CD1c-positive myeloid dendritic cell (primary cell): ENCODE measurements around the gene TRIM65.

Experiments
- DNase-seq: peaks from one replicate; pipeline ENCODE4 v3.0.0-alpha.2; 2016; ENCODE audit errors: extremely low spot score

TRIM65 gene

DNA sequence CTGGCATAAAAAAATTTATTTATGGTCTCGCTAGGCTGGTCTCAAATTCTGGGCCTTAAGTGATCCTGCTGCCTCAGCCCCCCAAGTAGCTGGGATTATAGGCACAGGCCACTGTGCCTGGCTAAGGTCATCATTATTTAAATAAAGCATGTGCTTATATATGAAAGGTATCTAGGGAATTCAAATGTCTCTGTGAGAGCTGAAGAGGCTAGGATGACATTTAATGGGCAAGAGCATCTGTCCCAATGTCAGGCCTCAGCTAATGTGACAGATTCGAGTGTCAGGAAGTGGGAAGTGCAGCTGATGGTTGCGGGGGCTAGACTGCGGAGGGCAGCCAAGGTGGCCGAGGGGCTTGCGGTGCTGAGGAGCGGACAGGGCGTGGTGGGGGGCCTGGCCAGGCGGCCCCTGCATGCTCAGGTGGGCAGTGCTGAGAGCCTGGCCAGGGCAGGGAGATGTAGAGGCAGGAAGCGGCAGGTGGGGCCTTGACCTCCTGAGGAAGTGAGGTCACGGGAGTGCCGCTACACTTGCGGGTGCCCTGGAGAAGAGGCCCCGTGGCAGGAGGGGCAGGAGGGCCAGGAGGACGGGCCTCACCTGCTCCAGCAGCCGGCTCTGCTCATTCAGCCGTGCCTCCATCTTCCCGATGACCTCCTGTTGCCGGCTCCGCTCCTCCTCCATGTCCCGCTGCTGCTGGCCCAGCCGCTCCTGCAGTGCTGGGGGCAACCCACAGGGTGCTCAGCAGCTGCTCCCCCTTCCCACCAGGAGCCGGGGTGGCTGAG lies 20.6 kb upstream of the TRIM65 start:
- DNase-seq: no peak

DNA sequence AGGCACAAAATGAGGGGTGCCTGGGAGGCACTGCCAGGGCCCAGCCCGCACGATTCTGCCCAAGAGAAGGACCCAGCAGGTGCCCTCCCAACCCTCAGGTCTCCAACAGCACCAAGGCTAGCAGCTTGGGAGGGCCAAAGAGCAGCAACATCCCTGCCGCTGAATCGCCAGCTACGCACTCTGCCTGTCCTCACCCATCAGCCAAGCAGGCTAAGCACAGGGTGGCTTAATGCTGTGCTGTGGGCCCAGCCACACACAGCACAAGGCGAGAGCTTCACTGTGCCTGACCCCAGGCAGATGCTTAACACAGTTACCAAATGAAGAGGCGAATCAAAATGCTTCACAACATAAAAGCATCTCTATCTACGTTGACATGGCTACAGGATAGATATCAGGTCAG lies 18.5 kb upstream of the TRIM65 start:
- no peak for DNase-seq

DNA sequence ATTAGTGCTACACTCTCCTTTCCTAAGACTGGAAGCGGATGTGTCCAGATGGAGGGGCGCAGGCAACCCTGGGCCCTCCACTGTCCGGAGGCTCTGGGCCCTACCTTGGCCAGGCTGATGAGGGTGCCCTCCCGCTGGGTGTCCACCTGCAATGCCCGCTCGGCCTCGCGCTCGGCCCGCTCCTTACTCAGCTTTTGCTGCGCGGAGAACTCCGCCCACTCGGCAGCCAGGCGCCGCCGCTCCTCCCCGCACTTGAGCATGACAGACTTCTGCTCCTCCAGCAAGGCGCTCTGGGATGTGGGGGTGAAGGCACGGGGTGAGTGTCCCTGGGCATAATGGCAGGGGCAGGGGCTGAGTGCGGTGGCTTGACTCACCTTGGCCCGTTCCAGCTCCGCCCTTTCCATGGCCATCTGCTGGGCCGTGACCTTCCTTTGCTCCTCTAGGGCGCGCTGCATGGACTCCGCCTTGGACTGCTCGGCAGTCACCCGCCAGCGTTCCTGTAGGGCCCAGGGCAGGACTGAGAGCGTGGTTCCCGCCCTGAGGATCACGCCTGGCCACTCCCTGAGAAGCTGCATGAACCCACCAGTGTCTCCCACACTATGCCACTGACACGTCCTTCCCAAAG lies 18.0 kb upstream of the TRIM65 start:
- DNase-seq: no peak

DNA sequence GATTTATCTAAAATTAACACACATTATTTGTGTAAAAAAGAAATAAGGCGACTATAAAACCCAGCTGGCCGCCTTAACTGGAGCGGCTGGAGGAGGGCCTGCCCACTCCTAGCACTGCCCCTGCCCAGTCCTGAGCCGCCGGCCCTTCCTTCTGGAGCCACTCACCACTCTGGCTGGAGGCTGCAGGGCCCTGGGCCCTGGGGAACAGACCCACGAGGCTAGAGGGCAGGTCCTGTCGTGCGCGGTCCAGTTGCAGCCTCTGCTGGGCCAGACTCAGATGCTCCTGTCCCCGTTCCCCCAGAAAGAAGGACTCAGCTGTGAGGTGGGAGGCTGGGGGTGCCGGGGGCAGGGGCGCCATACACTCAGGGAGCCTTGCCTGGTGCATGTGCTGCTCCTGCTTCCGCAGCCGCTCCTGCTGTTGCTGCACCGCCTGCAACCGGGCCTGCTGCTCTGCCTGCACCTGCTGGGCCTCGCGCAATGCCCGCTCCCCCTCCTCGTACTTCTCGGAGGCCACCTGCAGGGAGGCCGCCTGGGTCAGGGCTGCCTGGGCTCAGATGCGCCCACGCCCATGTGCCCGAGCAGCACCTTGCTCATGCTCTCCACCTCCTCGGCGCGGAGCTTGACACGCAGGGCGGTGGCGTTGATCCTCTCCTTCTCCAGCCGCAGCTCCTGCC lies 16.9 kb upstream of the TRIM65 start:
- no peak for DNase-seq

DNA sequence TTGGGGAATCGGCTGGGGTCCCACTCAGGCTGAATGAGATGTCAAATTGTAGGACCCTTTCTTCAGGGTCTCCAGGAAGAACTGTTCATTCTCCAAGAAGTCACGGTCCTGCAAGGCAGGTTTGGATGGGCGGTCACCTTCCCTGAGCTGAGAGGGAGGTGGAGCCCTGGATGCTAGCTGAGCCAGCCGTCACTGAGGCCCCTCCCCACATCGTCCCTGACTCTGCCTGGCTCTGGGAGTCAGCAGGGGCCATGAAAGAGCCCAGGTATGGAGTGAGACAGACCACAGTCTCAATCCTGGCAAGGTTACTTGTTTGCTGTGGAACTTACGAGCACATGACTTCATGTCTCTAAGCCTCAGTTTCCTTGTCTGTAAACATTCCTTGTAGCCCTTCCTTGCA lies 13.9 kb upstream of the TRIM65 start:
- no peak for DNase-seq

DNA sequence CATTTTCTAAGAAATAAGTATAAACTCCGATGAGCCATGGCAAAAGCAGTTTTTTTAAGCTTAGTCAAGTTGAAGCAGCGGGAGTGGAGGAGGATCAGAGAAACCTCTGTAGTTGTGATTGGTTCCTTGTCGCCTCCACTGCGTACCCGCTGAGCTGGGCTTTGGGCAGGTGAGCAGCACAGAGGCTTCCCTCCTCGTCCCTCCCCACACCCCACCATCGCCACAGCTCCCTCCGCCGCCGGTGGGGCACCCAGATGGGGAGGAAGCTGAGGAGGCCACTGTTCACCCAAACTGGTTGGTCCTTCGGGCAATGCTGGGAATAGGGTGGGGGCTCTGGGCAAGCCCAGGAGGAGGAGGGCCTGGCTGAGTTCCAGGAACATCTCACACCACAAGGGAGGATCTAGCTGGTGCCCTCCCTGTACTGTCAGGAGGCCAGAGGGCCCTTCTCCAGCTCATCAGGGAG lies 13.1 kb upstream of the TRIM65 start:
- DNase-seq: no peak

DNA sequence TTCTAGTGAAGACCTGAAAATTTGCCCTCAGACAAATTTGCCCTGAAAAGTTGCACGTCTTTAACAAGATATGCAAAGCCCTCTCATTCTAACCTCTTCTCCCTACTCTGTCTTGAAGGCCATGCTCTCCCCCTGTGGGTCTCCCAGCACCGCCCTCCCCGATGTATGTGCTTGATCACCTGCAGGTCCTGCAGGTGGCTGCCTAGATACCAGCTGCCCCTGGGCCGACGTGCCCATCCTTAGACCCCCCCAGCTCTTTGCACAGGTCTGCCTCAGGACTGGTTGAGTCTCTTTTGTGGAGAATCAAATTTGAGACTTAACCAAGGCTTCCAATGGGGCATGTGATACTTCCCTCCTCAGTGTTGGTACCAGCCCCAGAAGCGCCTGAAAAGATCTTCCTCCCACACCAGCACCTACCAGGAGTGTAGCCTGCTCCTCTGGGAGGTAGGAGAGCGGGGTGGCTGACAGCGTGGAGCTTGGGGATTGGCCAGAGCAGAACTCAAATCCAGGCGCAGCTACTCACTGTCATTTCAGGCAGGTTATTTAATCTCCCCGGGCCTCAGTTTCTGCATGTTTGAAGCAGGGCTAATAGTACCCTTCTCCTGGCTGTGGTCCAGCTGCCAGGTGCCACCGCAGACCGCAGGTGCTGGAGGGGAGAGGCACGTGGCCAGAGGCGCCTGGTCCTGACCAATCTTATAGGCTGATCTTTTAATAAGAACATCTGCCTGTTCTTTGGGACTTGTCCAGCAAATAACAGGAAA lies 12.5 kb upstream of the TRIM65 start:
- DNase-seq: no peak

DNA sequence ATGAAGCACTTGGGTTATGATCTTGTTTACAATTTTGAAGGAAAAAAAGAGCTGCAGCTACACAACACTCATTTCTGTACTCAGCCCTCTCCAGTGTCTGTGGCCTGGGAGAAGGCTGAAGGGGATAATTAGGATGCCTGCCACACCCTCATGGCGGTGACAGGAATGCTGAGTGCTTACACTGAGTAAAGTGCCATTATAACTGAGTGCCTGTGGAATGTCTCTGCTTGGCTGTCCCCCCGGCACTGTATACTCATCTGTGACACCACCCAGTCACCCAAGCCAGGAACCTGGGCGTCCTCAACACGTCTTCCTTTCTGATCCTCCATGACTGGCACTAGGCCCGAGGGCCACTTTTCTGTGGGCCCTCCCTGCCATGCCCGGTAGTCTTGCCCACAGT lies 11.4 kb upstream of the TRIM65 start:
- no peak for DNase-seq

DNA sequence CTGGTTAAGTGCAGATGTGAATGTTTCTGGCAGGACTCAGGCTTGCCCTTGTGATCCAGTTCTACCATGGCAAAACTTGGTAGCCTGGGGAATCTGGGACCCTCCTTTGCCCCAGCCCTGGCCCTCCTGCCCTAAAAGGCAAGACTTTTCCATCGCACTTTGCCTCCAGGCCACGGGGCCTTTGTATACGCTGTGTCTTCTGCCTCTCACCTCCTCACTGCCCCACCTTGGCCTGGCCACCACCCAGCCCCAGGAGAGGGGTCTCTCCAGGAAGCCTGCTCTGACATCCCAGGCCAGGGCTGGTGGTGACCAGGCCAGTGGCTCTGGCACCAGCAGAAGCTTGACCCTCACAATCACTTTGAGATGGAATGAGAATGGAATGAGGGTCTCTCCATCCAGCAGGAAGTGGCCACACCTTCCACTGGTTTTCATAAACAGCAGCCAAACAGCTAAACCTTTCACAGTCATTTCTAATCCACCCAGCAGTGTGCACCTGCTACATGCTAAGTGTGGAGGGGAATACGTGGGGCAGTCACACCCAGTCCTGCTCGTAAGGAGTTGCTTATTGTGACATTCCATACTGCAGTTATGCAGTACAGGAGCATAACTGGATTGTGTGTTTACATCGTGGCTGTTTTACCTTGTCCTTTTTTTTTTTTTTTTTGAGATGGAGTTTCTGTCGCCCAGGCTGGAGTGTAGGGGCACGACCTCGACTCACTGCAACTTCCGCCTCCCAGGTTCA lies 9.6 kb upstream of the TRIM65 start:
- DNase-seq: no peak

DNA sequence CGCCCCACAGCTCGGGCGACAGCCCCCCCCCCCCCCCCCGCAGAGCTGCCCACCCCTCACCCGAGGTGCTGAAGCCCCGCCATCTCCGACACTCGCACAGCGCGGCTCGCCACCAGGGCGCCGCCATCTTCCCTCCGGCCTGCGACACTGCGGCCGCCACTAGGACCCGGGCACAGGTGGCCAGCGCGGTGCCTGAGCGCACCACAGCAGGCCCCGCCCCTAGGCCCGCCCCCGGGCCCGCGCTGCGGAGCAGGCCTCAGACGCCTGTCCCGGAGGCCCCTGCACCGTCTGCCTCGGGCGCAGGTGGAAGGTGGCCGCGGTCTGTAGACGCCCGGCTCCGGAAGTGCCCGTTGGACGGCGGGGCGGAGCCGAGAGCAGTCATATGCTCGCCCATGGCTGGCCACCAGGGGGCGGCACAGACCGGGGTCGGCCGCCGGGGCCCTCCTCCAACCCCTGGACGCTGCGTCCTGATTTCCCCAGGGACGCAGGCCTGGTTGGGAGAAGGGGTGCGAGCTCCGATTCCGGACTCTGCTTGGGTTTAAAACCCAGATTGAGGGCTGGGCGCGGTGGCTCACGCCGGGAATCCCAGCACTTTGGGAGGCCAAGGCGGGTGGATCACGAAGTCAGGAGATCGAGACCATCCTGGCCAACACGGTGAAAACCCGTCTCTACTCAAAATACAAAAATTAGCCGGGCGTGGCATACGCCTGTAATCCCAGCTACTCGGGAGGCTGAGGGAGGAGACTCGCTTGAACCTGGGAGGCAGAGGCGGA lies 8.2 kb upstream of the TRIM65 start, which contains the start of gene MRPL38:
Gene MRPL38 (minus strand): TSS at position 136 of the 773 bp plus-strand sequence. CDS start 9 bp downstream, at position 127.
- peak; percentile 96 for DNase-seq

DNA sequence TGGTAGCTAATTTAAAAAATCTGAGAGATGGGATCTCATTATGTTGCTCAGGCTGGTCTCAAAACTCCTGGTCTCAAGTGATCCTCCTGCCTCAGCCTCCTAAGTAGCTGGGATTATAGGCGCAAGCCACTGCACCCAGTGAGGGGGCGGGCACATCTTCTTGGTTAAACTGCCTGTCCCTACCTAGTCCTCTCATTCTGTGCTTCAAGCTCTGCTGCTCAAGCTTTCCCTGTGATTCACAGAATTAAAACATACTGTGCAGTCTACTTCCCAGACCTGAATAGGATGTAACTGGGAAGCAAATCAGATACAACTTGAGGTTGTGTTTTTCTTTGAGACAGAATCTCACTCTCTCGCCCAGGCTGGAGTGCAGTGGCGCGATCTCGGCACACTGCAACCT lies 5.7 kb upstream of the TRIM65 start:
- DNase-seq: no peak

DNA sequence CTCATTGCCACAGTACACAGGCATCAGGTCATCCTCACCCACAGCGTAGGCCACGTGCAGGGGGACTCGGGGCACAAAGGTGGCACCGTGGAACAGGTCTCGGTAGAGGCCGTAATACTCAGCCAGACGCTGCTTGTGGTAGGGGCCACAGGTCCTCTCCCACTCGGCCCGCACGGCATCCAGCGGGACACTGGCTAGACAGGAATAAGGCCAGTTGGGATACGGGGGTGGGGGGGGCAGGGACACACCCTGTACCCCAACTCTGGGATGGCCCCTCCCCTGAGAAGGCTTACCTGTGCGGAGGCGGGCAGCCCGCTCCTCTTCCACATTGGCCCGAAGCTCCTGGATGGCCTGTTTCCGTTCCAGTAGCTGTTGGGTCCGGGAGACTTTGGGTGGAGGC lies 5.0 kb upstream of the TRIM65 start:
- no peak for DNase-seq

DNA sequence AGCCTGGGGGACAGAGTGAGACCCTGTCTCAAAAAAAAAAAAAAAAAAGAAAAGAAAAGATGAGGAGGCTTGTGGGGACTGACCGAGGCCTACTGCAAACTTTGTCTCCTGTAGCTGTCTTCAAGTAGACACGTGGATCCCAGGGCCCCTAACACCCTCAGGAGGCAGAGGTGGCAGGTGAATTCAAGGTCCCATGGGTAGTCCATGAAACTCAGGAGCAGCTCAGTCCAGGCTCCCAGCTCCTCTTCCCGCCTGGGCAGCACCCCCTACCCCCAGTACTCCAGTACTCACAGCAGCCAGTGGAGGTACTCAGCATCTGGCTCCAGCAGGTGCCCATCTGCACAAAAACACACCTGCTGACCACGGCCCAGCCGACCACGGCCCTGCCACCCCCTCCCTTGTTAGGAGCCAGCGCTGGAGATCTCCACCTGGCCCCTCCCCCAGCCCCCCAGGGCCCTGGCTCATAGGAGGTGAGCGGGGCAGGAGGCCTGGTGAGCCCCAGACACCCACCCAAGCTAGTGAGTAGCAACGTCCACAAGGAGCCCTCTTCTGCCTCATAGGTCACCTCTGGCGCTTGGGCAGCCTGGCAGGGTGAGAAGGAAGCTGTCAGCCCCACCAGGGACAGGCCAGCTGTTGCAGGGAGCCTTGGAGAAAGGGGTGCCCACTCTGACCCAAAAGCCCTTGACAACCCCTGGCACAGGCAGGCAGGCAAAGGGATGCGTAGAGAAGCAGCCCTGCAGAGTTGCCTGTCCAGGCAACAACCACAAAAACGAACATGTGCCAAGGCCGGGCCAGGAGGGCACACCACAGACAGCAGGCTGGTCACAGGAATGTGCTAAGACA lies 4.2 kb upstream of the TRIM65 start:
- no peak for DNase-seq

DNA sequence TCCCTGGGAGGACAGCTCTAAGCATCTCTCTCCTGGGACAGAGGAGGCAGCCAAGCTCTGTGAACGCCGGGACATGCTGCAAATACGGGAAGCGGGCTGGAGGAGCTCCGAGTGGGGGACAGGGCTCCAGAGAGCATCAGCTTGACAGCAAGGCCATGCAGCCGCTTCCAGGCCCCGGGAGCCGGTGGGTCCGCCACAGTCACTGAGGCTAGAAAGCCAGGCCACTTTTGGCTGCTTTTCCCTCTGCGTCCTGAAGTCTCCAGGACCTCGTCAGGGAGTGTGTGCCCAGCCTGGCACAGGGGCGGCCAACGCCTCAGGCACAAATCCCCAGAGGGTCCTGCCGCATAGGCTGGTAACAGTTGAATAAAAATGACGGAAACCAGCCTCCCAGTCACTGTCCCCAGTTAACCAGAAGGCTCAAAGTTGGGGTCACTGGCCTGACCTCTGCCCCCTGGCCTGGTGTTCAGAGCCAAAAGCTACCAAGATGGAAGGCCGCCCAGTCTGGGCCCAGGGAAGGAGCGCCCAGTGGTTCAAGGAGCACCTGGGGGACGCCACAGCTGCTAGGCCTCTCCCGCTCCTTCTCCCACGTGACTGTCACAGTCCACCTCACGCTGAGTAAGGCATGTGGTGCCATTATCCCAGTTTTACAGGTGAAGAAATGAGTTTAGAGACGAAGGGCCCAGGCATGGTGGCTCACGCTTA lies 3.2 kb upstream of the TRIM65 start:
- DNase-seq: no peak

DNA sequence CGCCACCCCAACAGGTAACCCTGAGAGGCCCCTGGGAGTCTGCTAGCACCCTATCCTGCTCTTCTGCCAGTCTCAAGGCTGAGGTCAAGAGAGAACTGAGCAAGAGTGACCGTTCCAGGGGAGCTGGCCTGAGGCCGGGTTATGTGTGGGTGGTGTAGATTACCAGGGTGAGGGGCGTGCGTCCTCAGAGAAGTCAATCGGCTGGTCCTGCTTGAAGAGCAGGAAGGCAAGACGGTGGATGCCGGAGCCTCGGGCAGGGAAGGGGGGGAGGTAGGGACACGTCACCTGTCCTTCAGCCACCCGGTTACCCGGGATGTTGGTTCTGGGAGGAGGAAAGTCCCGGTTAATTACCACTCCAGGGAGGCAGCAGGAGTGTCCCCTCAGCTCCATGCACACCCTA lies 2.6 kb upstream of the TRIM65 start:
- DNase-seq: no peak

DNA sequence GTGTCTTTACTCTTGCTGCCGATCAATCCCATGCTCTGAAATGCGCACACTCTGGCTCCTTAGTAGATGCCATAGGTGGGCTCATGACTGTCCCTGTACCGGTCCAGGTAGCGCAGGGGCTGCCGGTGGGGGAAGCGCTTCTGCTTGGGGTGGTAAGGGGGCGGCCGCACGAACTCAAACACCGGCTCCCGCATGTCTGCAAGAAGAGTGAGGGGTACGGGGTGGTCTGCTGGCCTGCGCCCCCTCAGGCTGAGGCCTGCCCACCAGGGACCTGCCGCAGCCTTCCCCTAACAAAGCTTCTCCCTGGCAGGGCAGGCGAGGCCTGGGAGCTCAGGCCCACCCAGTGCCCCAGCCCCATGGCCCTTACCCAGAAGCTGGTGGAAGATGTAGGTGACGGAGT lies 2.0 kb upstream of the TRIM65 start:
- DNase-seq: no peak

DNA sequence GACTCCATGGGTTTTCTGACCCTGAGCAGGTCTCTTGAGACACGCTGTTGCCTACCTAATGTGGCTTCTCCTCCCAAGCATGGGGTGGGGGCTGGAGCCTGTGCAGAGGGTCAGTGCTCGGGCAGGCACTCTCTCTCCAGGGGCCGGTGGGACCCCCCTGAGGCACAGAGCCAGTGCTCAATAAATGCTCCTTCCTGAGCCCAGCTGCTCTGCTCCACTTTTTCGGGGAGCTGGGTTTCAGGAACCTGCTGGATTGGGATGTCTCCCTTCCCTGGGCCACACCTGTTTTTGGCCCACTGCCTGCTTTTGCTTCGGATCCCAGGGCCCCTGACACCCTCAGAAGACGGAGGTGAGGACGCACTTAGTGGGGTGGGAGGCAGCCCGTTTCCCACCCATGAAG lies 1.3 kb upstream of the TRIM65 start:
- DNase-seq: no peak

DNA sequence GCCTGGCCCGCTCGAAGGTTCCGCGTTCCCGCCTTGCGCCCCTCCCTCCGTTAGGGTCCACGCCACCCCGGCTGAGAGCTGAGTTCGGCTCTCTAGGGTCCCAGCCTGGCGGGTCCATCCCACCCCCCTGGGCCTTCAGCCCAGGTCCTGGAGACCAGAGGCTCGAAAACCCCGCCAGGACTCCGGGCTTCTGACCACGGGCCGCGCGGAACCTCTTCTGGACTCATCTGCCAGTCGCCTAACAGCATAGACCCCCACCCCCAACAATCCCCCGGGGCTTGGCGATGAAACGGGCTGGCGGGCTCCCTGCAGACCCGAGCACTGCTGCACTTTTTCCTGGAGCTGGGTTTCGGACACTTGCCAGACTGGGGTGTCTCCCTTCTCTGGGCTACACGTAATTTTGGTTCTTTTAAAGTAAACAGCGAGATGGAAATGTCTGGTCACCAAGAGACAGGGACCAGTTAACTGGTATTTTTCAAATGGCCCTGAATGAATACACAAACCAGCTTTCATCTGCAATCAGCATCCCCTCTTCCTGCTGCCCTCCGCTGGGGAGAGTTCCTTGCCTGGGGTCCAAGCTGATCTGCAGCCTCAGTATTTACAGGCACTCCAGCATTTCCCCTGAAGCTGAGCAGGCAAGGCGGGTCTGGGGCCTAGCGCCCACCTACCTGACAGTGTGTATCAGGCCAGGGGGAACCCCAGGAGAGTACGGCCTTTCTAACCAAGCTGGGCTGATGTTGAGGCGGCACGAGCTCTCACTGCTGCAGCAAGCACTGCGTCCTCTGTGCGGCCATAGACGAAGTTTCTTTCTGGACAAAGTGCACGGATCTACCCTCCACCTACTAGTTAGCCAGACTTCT lies 639 bp upstream of the TRIM65 start:
- DNase-seq: no peak
